HFF-Myc (cell line): ENCODE measurements around the gene NUMB.

Experiments used
- DNase-seq: peaks from one replicate; pipeline ENCODE4 v3.0.0-alpha.2; 2011; ENCODE audit warnings: low read depth; ENCODE audit errors: extremely low read depth
- H3K4me3 ChIP-seq: replicated peaks from 2 replicates; pipeline ENCODE4 v1.5.1; 2011; ENCODE audit warnings: low read depth, mild to moderate bottlenecking, control low read depth, low read length
- TF ChIP-seq, protein P1 (sequence below): IDR thresholded peaks from 2 replicates; pipeline ENCODE4 v1.5.1; 2012; ENCODE audit warnings: mild to moderate bottlenecking, low read depth, low read length, control low read depth; ENCODE audit errors: missing control alignments

Gene NUMB

GRCh38 chr14:73466861-73467260, 8.5 kb upstream of the NUMB start:
- DNase-seq, result no peak
- no peak overlapping the region for H3K4me3 ChIP-seq
- TF ChIP-seq, protein P1, sequence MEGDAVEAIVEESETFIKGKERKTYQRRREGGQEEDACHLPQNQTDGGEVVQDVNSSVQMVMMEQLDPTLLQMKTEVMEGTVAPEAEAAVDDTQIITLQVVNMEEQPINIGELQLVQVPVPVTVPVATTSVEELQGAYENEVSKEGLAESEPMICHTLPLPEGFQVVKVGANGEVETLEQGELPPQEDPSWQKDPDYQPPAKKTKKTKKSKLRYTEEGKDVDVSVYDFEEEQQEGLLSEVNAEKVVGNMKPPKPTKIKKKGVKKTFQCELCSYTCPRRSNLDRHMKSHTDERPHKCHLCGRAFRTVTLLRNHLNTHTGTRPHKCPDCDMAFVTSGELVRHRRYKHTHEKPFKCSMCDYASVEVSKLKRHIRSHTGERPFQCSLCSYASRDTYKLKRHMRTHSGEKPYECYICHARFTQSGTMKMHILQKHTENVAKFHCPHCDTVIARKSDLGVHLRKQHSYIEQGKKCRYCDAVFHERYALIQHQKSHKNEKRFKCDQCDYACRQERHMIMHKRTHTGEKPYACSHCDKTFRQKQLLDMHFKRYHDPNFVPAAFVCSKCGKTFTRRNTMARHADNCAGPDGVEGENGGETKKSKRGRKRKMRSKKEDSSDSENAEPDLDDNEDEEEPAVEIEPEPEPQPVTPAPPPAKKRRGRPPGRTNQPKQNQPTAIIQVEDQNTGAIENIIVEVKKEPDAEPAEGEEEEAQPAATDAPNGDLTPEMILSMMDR, result no peak

DNA sequence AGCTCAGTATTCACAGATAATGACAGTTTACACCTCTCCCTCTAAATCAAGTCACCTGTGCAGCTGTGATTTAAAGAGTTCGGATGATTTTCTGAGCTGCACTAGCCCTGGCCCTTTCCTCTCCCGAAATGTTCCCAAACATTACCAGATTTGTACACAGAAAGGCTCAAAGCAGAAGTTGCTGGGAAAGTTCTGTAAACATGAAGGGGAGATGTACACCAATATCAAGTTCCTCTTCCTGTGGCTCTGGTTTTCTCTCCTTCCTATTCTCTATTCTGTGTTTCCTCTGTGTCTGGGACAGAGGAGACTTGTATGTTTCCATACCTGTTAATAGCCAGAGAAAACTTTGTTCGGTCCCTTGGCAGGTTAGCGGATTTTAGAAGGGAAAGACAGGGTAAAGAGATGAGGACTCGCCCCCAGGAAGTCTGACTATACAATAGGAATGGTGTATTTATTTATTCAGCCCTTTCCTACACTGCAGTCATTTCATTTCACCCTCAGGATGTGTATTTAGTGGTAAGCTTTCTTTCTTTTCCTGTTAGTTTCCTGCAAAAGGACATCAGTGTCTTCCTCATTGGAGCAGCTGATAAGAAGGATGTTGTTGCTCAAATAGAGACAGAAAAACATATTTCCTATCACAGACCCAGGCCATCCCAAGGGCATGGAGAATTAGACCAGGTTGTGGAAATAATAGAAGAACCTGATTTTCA, 7.6 kb upstream of the NUMB start:
- DNase-seq, result no peak
- TF ChIP-seq, protein P1, result no peak
- no peak overlapping the region for H3K4me3 ChIP-seq

DNA sequence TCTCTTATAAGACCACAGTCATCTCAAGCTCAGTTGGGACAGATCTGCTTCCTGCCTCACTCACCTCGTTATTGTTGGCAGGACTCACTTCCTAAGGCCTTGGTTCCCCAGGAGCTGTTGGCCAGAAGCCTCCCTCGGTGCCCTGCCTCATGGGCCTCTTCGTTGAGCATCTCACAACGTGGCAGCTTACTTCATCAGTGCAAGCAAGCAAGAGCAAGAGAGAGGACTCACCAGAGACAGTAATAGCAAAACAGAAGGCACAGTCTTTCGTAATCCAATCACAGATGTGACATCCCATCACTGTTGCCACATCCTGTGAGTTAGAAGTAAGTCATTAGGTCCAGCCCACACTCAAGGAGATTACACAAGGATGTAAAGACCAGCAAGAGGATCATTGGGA, 5.1 kb upstream of the NUMB start:
- peak; percentile 45 for DNase-seq
- no peak overlapping the region for H3K4me3 ChIP-seq
- TF ChIP-seq, protein P1, result no peak

GRCh38 chr14:73462815-73463214, 4.5 kb upstream of the NUMB start:
- no peak for DNase-seq
- TF ChIP-seq, protein P1, result no peak
- H3K4me3 ChIP-seq, result no peak overlapping the region

- TF ChIP-seq, protein P1, result no peak
- DNase-seq, result no peak
- H3K4me3 ChIP-seq, result no peak overlapping the region
Measured at GRCh38 chr14:73462048-73462715, 3.8 kb upstream of the NUMB start.

DNA sequence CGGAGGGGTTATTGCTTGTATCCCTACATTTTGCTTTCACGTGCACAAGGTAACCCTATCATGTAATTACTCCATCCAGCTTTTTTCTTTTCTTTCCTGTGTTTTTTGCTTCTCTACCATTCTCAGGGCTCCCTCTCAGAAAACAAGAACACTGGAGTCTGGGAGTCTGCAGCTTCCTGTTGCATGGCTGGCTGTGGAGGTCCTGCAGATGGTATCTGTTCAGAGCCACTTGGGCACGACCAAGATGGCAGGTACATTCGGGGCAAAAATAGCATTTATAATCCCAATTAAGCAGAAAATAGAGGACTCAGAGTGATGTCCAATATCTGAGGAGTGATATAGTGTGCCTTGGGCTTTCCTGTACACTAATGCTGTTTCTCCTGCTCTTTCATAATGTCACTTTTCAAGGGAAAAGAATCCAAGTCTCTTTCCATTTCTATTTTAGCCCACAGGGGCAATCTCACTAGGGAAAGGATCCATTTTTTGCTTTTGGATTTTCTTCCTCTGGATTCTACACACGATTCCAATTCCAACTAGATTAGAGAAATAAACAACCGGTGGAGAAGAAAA, 3.2 kb upstream of the NUMB start:
- no peak overlapping the region for H3K4me3 ChIP-seq
- DNase-seq, result no peak
- TF ChIP-seq, protein P1, result no peak
